Stimulated activated CD4-positive, alpha-beta T cell treated with anti-CD3 and anti-CD28 coated beads, Interleukin-4, amount 100 ng/mL, for 48 hours (primary cell): ENCODE results near the gene ASTN2.
A peak's percentile ranks its signal among the peaks of the same experiment; 100 is the strongest.
"Not testable (repeated sequence)": the region's sequence is repeated elsewhere in the genome, so short reads cannot be mapped to it uniquely, and the experiment has no call there.

Experiments
- DNase-seq, 2 donors: peaks; one replicate each; pipeline ENCODE4 v3.0.0-alpha.2; 2020; ENCODE audit warnings: low read depth in 2 of 2

Gene ASTN2

DNA sequence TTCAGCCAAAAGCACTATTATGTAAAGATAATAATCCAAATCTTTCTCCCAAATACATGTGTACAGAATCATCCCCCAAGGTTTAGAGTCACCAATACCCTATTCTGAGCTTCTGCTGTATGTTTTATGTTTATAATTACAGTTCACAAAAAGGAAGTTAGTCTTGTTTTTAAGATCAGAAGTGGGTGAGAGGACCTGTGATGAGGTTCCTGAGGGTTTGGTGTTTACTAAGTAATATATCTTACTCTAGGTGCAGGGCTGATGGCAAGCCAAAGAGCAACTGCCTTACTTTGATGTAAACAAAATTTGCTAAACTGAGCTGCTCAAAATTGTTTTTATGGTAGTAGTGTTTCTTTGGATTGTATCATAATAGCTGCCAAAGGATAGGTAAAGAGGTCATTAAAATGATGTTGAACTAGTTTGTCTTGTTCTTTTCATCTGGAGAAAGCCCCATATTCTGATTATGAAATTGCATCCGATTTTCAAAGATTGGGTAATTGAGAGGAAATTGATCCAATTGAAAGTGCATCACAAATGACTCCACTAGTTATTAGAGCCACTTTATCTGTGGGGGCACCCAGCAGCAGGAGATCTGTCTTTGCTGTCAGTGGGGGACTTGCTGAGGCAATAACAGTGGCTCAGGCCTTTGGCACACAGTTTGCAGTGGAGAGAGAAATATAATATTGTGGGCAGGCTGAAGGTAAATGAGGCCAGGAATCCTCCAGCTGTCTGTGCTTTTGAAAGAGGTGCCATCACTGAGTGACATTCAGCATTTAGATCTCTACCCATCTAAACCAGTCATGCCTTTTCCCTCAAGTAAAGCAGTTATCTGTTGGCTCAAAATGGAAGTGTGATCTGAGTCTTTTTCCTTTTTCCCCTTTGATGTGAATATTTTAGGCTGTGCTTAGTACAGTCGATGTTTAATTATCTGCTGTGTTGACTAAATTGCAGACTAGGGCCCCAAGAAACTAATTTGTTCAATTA, 713.7 kb downstream of the ASTN2 start:
- no peak for DNase-seq

DNA sequence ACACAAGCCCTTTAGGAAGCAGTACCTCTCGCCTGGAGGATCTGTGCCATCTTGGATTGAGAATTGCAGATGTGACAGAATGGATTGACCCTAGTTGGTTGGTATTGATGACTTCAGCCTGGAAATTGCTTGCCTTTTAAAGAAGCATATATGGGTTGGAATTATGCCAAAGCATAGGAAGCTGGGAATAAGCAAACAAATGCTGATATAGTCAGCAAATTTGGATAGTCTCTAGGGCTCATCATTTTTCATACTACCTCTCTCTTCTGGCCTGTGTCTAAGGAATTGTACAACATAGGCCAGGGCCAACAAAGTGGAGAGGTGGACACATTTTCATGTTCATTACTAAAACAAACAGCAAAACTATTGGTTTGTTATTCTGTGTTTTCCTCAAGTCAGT, 714.6 kb downstream of the ASTN2 start:
- no peak for DNase-seq

DNA sequence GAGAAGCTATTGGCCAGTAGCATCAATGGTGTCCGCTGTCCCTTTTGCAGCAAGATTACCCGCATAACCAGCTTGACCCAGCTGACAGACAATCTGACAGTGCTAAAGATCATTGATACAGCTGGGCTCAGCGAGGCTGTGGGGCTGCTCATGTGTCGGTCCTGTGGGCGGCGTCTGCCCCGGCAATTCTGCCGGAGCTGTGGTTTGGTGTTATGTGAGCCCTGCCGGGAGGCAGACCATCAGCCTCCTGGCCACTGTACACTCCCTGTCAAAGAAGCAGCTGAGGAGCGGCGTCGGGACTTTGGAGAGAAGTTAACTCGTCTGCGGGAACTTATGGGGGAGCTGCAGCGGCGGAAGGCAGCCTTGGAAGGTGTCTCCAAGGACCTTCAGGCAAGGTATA, 717.0 kb downstream of the ASTN2 start:
- DNase-seq = no peak

DNA sequence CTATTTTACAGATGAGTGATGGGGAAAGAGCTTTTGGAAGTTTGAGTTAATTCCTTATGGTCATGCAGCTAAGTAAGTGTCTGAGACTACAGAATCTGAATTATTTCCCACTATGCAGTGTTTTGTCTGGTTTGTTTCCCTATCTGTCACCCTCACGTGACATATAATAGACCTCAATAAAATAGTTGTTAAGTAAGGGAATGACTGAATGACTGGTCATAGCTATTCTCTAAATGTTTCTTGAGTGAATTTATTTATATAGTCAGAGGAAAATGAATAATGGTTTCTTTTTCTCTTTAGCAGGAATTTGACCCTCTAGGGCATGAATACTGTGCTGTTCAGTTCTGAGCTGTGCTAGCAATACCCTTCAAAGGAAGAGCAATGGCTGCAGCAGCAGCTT, 717.5 kb downstream of the ASTN2 start:
- no peak for DNase-seq

DNA sequence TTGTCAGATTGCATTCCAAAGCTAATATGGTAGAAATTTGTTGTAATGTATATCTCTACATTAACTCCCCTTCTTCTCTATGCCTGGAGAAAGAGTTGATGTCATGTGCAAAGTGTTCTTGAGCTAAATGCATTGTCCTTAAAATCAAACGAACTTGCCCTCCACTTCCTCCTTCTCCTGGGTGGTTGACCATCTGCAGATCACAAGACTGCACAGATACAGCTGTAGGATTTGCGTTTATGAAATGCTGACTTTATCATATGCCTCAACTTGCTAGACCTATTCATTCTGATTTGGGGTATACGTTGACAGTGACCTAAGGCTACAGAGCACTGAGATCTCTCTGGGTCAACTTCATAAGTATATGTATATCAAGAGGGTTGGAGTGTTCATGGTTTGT, 719.4 kb downstream of the ASTN2 start:
- no peak for DNase-seq

DNA sequence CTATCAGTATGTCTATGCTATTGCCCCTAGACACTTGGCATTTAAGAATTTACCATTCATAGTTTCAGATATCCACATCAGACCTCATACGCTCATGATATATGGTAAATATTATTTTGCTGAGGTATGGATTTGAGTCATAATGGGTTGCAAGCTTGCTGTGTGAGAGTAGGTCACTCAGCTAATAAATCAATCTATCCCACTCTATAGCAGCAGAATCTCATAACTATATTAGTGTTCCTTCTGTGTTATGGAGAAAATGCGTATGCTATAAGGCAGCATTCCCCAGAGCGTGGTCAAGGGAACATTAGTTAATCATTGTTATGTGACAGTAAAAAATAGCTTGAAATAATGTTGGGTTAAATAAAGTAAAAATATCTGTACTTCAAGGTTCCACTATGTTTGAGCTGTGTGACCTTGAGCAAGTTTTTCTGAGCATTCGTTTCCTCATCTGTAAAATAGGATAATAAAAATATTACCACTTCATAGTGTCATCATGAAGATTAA, 720.0 kb downstream of the ASTN2 start:
- DNase-seq = no peak

DNA sequence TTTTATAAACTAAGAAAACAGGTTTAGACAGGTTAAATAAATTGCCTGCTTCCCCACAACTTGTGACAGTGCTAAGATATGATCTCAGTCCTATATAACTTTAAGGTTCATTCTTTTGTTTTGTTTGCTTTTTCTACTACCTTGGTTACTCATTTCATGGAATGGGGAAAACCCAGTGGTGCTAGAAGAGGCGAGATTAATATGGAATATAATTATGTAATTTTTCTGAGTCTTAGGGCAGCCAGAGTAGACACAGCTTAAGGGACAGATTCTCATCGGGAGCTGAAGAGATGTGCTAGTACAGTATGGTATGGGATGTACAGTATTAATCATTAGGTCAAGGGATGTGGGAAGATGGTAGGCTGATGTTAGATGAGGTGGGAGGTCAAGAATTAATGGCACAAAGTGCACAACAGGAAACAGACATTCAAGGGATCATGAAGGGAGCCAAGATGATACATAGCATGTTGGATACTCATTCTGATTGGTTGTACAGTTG, 721.6 kb downstream of the ASTN2 start:
- DNase-seq = no peak

DNA sequence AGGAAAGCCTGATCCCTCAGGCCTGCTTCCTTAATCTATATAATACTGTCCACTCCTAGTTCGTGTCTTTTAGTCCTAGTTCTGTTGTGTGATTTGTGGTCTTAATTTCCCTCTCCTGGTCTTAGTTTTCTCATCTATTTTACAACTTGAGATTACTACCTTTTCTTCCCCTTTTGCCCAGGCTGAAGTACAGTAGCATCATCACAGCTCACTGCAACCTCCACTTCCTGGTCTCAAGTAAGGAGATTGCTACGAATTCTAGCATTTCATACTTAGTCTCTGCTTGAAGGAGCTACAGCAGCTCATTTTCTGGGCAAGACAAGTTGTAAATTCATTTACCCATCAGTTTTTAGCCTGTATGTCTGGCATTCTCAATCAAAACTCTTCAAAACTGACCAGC, 722.2 kb downstream of the ASTN2 start:
- no peak for DNase-seq

DNA sequence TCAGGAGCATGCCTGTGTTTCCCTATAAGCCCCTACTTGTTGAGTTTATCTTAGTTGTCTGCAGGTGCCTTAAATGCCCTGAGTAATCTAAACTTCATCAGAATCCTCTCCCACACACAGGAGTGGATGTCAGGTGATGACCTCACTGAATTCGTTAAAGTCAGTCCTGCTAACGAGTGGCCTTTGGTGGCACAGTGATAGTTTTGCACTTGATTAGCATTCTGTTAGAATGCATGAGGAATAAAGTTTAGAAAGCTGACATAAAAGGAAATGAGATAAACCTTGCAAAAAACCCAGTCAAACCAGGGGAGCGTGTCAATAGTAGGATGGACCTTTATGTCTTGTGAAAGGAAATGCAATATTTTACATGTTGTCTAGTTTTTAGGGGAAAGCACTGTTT, 723.2 kb downstream of the ASTN2 start:
- DNase-seq = no peak

DNA sequence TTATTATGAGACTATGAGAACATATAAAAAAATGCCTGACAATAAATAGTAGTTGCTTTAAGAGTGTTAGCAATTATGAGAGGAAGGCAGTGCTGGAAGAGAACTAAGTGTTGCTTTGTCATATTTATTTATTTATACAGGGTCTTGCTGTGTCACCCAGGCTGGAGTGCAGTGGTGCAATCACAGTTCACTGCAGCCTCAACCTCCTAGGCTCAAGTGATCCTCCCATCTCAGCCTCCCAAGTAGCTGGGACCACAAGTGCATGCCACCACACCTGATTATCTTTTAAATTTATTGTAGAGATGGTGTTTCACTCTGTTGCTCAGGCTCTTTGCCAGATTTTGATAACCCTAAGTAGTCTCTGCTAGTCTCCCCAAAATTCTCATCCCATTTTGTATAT, 724.1 kb downstream of the ASTN2 start:
- DNase-seq = not testable (repeated sequence)

DNA sequence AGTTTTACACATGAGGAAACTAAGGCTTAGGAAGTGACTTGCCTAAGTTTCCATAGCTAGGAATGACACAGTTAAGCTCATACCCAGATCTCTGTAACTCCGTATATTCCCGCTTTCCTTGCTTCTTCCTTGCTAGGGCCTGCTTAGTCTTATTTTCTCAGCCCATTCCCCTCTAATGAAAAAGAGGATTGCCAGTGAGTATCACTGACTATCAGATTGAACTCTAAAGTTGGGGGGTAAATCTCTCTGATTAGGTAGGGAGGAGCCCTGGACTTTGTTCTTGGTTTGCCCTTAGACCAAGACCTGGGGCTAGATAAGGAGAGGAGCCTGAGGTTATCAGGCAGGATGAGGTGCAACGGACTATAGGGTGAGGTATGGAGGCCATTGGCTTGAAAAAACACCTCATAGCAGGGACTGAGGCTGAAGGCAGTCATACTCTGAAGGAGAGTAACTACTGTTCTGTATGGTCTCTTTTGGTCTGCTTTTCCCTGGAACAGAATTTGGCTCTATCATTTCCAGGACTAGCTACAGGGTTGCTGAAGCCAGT, 725.3 kb downstream of the ASTN2 start:
- DNase-seq = no peak

DNA sequence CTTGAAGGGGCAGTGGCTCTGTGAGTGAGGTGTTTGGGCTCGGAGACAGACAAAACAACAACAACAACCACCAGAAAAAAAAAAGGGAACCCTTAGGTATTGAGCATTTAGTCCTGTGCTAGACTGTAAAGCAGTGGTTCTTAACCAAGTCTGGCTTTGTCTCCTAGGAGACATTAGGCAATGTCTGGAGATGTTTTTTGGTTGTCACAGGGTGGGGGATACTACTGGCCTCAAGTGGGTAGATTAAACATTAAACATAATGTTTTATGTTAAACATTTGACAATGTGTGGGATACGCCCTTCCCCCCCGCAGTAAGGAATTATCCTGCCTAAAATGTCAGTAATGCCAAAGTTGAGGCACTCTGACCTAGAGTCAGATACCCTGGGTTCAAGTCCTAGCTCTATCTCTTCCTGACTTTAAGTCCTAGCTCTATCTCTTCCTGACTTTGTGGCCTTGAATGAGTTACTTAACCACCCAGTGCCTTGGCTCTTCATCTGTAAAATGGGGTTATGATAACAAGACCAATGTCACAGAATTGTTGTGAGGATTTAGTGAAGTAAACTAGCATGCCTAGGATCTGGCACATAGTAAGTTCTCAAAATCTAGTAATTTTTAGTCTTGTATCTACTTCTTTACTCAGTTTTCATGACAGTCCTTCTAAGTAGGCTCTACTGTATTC, 725.9 kb downstream of the ASTN2 start:
- DNase-seq = no peak

DNA sequence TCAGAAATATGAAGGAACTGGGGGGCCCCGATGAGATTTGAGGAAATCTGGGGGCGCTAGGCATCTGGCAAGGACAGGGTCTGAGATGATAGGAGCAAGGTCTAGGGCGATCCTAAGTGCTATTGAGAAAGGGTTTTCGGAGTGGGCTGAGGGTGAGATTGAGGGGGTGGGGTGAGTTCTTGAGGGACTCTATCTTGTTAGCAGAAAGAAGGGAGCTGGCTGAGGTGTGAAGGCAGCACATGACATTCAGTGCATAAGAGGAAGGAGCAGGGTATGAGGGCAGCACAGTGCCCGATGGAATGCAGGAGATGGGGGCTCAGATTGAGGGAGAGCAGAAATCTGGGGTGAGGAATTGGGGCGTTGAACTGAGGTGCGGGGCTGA, 727.1 kb downstream of the ASTN2 start:
- DNase-seq = no peak

DNA sequence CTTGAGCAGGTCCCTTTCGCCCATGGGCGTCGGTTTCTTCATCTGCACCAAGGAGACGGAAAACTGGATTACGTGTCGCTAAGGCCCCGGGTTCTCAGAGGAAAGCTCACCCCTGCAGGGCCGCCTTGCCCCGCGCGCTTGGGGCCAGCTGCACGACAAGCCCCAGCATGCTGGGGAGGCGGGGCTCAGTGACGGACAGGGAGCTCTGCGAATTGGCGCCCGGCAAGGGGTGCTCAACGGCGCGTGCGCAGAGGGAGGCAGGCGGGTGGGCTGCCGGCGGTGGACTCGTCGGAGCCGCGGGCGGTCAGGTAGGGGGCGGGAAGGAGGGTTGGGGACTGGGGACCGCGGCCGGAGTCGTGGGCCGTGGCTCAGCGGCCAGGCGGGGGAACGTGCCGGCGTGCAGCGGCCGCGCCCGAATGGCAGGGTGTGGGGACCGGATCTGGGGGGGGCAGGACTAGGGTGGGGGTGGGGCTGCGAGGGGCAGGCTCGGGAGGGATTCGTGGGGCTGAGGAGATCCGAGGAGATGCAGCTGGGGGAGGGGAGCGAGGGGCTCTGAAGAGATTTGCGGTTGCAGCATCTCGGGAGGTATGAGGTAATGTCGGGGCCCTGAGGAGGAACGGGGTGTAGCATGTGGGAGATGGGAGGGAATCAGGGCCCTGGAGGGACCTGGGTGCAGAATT, 727.6 kb downstream of the ASTN2 start, which contains the start of gene TRIM32:
TRIM32 (plus strand) TSS at position 232 of the 680 bp plus-strand sequence. CDS start 10,438 bp downstream, outside the sequence.
- DNase-seq = peak; percentile 90 to 93

DNA sequence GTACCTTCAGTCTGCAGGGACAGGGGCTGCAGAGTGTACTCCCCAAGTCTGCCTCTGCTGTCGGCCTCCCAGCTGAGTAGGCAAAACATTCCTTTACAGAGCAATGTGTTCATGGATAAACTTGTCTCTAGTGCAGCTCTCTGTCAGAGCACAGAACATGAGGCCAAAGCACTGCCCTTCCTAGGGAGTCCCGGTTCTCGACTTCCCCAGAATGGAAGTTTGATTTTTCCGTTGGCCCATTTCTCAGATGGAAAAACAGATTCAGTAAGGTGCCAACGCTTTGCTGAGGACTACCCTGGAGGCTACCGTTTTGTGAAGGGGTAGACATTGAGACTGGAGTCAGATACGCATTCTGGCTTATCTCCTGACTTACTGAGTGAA, 728.2 kb downstream of the ASTN2 start:
- no peak for DNase-seq

DNA sequence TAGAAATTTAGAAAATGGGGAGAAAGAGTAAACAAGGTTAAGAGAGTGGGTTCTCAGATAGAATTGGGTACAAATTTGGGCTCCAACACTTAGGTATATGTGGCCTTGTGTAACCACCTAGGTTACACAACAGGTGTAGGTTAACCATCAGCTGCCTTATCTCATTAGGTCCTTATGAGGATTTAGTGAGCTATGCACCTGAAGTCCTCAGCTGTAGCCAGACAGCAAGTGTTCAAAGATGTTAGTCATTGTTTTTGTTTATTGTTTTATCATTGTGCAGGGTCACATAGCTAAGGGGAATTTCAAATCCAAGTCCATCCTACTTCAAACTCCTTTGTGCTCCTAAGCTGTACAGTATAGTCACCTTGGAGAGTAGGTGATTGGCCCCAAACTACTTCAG, 728.7 kb downstream of the ASTN2 start:
- no peak for DNase-seq

DNA sequence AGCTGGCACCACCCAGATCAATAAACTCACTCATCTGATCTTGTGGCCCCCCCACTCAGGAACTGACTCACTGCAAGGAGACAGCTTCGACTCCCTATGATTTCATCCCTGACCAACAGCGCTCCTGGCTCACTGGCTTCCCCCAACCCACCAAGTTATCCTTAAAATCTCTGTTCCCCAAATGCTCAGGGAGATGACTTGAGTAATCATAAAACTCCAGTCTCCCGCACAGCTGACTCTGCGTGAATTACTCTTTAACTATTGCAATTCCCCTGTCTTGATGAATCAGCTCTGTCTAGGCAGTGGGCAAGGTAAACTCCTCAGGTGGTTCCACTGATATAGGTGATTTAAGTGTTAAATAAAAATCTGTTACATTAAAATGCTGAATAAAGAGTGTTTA, 729.7 kb downstream of the ASTN2 start:
- no peak for DNase-seq

DNA sequence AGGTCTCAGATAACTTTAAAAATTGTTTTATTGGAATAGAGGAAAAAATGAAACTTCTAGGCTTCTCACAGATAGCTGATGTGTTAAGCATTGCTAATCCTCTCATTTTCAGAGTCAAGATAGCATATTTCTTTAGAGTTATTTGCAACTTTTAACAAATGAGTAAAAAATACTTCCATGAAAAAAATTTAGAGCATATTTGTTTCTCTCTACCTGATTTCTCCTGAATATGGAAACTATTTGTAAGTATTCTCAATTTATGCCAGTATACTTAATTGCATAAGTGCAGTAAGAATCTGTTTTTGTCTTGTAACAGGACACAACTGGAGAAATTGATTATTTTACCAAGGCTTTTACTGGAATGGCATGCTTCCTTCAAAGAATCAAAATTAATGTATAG, 731.3 kb downstream of the ASTN2 start:
- no peak for DNase-seq

DNA sequence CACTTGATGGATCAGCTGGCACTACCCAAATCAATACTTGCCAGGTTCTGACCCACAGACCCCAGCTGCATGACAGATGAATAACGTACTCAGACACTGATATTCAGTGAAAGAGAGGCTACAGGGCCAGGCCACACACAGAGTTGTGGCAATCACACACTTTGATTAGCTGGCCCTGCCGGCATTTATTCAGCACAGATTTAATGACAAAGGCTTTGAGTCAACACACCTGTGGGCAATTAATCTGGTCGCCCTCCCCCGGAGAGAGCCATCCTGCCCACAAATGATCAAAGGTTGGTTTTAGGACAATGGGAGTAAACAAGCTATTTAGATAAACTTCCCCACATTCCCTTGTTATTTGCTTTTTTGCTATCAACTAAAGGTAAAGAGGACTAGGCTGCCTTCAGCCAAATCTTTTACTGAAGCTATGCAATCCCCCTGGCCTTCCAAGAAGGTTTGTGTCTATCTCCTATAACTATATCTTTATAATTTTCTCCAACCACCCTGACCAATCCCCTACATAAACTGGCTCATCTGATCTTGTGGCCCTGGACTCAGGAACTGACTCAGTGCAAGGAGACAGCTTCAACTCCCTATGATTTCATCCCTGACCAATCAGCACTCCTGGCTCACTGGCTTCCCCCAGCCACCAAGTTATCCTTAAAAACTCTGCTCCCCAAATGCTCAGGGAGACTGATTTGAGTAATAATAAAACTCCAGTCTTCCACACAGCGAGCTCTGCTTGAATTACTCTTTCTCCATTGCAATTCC, 740.5 kb downstream of the ASTN2 start:
- DNase-seq = no peak

DNA sequence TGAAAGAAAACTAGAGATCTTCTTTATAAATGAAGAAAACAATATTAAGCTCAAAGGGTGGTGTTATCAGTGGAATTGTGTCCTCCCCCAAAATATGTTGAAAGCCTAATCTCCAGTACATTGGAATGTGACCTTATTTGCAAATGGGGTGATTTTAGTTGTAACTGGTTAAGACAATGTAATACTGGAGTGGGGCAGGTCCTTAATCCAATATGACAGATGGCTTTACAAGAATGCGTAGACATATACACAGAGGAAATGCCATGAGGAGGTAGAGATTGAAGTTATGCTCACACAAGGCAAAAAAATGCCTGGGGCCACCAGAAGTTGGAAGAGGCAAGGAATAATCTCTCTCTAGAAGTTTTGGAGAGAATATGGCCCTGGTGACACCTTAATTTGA, 741.5 kb downstream of the ASTN2 start:
- no peak for DNase-seq

DNA sequence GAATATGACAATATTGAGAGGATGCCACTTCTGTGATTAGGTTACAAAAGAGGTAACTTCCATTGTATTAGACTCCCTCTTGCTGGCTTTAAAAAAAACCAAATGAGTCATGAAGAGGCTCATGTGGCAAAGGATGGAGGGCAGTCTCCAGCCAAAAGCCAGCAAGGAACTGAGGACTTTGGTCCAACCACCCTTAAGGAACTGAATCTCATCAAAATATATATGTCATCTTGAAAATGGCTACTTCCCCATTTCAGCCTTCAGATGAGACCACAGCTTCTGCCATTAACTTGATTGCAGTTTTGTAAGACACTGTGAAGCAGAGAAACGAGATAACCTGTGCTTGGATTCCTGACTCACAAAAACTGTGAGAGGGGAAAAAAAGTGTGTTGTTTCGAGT, 743.3 kb downstream of the ASTN2 start:
- no peak for DNase-seq
